GM23338 (cell line): ENCODE measurements around the gene FYCO1. TPM values are rescaled to one million over a fixed set of nuclear protein-coding genes. Genes with fewer than 3 reads are reported as not detected.

Experiments used
- ATAC-seq: fragments of 200-7000 bp; cut with Tn5 transposase; 3 replicates; pipeline ENCODE4 v1.9.1; 2020
- DNase-seq: peaks from one replicate; pipeline ENCODE4 v3.0.0-alpha.2; 2015; ENCODE audit warnings: low spot score
- H2AFZ ChIP-seq: fragments of 200-600 bp; sonication (generic); 2 replicates; pipeline ENCODE4 v1.8.0; 2016; ENCODE audit warnings: antibody characterized with exemption, mild to moderate bottlenecking, moderate library complexity
- H3F3A ChIP-seq: fragments of 200-600 bp; sonication (generic); replicated peaks from 2 replicates; pipeline ENCODE4 v1.8.0; 2017; ENCODE audit warnings: antibody characterized with exemption, mixed run types, low read depth
- H3K27ac ChIP-seq: fragments of 200-600 bp; sonication (generic); 2 replicates; pipeline ENCODE4 v1.6.1; 2016; ENCODE audit warnings: low read depth
- H3K27me3 ChIP-seq: fragments of 200-600 bp; sonication (generic); 2 replicates; pipeline ENCODE4 v1.8.0; 2016; ENCODE audit warnings: mild to moderate bottlenecking, mixed run types, moderate library complexity; ENCODE audit not compliant: insufficient read depth
- H3K36me3 ChIP-seq: fragments of 200-600 bp; sonication (generic); 2 replicates; pipeline ENCODE4 v1.8.0; 2016; ENCODE audit warnings: mild to moderate bottlenecking; ENCODE audit not compliant: insufficient read depth
- H3K4me1 ChIP-seq: fragments of 200-600 bp; sonication (generic); 2 replicates; pipeline ENCODE4 v1.8.0; 2016; ENCODE audit warnings: mild to moderate bottlenecking, moderate library complexity; ENCODE audit not compliant: insufficient read depth
- H3K4me2 ChIP-seq: fragments of 200-600 bp; sonication (generic); 2 replicates; pipeline ENCODE4 v1.7.1; 2017; ENCODE audit warnings: mixed run types
- H3K4me3 ChIP-seq: fragments of 200-600 bp; sonication (generic); 2 replicates; pipeline ENCODE4 v1.6.1; 2016; ENCODE audit warnings: mixed run types
- H3K79me2 ChIP-seq: fragments of 200-600 bp; sonication (generic); replicated peaks from 2 replicates; pipeline ENCODE4 v1.8.0; 2017; ENCODE audit warnings: mild to moderate bottlenecking; ENCODE audit not compliant: insufficient read depth
- H3K9me2 ChIP-seq: fragments of 200-600 bp; sonication (generic); 2 replicates; pipeline ENCODE4 v1.8.0; 2017; ENCODE audit not compliant: insufficient read depth
- H4K20me1 ChIP-seq: fragments of 200-600 bp; sonication (generic); replicated peaks from 2 replicates; pipeline ENCODE4 v1.8.0; 2017; ENCODE audit warnings: mild to moderate bottlenecking; ENCODE audit not compliant: insufficient read depth
- H3K27ac Mint-ChIP-seq: 2 replicates; pipeline ENCODE4 v1.8.0; 2020; ENCODE audit warnings: inconsistent platforms, mild to moderate bottlenecking, moderate library complexity, mixed read lengths
- H3K27me3 Mint-ChIP-seq: 3 replicates; pipeline ENCODE4 v1.8.0; 2022; ENCODE audit warnings: low read depth, mild to moderate bottlenecking, moderate library complexity, mixed read lengths, inconsistent platforms; ENCODE audit not compliant: insufficient read depth, poor library complexity
- H3K36me3 Mint-ChIP-seq: 3 replicates; pipeline ENCODE4 v1.8.0; 2021; ENCODE audit warnings: low read depth, mild to moderate bottlenecking, inconsistent platforms, moderate library complexity, mixed read lengths
- H3K4me1 Mint-ChIP-seq: 3 replicates; pipeline ENCODE4 v1.8.0; 2020; ENCODE audit warnings: mild to moderate bottlenecking, inconsistent platforms, mixed read lengths
- H3K4me3 Mint-ChIP-seq: 3 replicates; pipeline ENCODE4 v1.8.0; 2021; ENCODE audit warnings: moderate library complexity, mild to moderate bottlenecking, inconsistent platforms, mixed read lengths
- H3K9me3 Mint-ChIP-seq: 3 replicates; pipeline ENCODE4 v1.8.0; 2020; ENCODE audit warnings: moderate library complexity, mild to moderate bottlenecking, inconsistent platforms, mixed read lengths
- CTCF ChIP-seq, 2 experiments: fragments of 200-600 bp in 1 of 2; sonication (generic) in 1 of 2; conservative IDR thresholded peaks; 2 replicates each; pipeline versions ENCODE4 v1.5.1 to v1.6.1; 2016 to 2017; ENCODE audit warnings: antibody characterized with exemption in 2 of 2, low read depth in 2 of 2, mild to moderate bottlenecking in 2 of 2, moderate library complexity in 1 of 2
- ETS1 ChIP-seq: IDR thresholded peaks from 2 replicates; pipeline ENCODE4 v1.6.1; 2016; ENCODE audit warnings: antibody characterized with exemption
- EZH2phosphoT487 ChIP-seq: fragments of 200-600 bp; sonication (generic); IDR thresholded peaks from one replicate; pipeline ENCODE4 v1.8.1; 2018; ENCODE audit warnings: antibody characterized with exemption; ENCODE audit not compliant: unreplicated experiment
- JUNB ChIP-seq: IDR thresholded peaks from one replicate; pipeline ENCODE4 v1.6.1; 2016; ENCODE audit warnings: antibody characterized with exemption; ENCODE audit not compliant: unreplicated experiment
- NANOG ChIP-seq: IDR thresholded peaks from 2 replicates; pipeline ENCODE4 v1.6.1; 2016; ENCODE audit warnings: antibody characterized with exemption, borderline replicate concordance
- POLR2AphosphoS5 ChIP-seq: IDR thresholded peaks from 2 replicates; pipeline ENCODE4 v1.6.1; 2016; ENCODE audit warnings: antibody characterized with exemption, low read depth
- REST ChIP-seq: IDR thresholded peaks from one replicate; pipeline ENCODE4 v1.6.1; 2018; ENCODE audit warnings: antibody characterized with exemption; ENCODE audit not compliant: unreplicated experiment
- ZNF114 ChIP-seq: fragments of 250-450 bp; sonication (Bioruptor Pico); IDR thresholded peaks from 2 replicates; pipeline ENCODE4 v1.5.0; 2020; ENCODE audit warnings: mild to moderate bottlenecking, moderate library complexity
- polyA plus RNA-seq: library from polyadenylated mRNA; unstranded; fragments of >200 nt; fragmentation: Nextera tagmentation; extraction: Ambion mirVana; gene quantifications from 2 replicates; pipeline ENCODE4 v1.2.1, GENCODE V29; 2016
- total RNA-seq: library from RNA; depleted of rRNA; stranded (reverse); fragments of >200 nt; shearing (Covaris generic); gene quantifications from 2 replicates; pipeline ENCODE4 v1.2.3, GENCODE V29; 2014

FYCO1 gene
- total and polyA plus RNA-seq, 2 experiments from 2014 or later: 4.5 to 17.2 TPM

GRCh38 chr3:45972534-45973402, 22.9 kb downstream of the FYCO1 start (continued):
- TF ChIP-seq CTCF (conservative IDR thresholded peaks at IDR 0.05; ENCODE audit: low read depth in 2 of 2) (no peak), EZH2phosphoT487 (no peak), POLR2AphosphoS5 (no peak), ETS1 (no peak), NANOG (no peak)

GRCh38 chr3:45969953-45970352, 25.7 kb downstream of the FYCO1 start:
- no peaks in the 10 kb centered on the region for H3F3A ChIP-seq
- peaks cover 11% of the 10 kb centered on the region; the same call in 1 of the 2 replicates for H3K36me3 ChIP-seq
- no peaks in the 10 kb centered on the region for H3K27me3 ChIP-seq
- H4K20me1 ChIP-seq: no peaks in the 10 kb centered on the region; the same call in 1 of the 2 replicates
- no peak overlapping the region for H3K4me3 Mint-ChIP-seq
- H3K27ac Mint-ChIP-seq: no peak overlapping the region
- no peaks in the 10 kb centered on the region for H3K9me2 ChIP-seq
- no peaks in the 10 kb centered on the region for H3K9me3 Mint-ChIP-seq
- no peak overlapping the region for H2AFZ ChIP-seq
- TF ChIP-seq EZH2phosphoT487 (no peak), ZNF114 (CRISPR knock-in tag) (no peak), REST (no peak), CTCF (conservative IDR thresholded peaks at IDR 0.05; ENCODE audit: low read depth in 2 of 2) (no peak), NANOG (no peak), POLR2AphosphoS5 (no peak), JUNB (no peak), ETS1 (no peak)
- H3K79me2 ChIP-seq: no peaks in the 10 kb centered on the region
- ATAC-seq (no peak), DNase-seq (no peak)
- H3K4me1 Mint-ChIP-seq: no peaks in the 10 kb centered on the region; the same call in 2 of the 3 replicates
- no peak overlapping the region for H3K4me2 ChIP-seq
- H3K4me1 ChIP-seq: no peaks in the 10 kb centered on the region
- peaks cover 2% of the 10 kb centered on the region for H3K27me3 Mint-ChIP-seq
- H3K36me3 Mint-ChIP-seq: peaks cover 36% of the 10 kb centered on the region
- no peak overlapping the region for H3K4me3 ChIP-seq
- H3K27ac ChIP-seq: no peak overlapping the region
